A549 (cell line): ENCODE results near the gene LRCH1. TPM values are rescaled to one million over a fixed set of nuclear protein-coding genes. Genes with fewer than 3 reads are reported as not detected.

Source experiments
- ATAC-seq, 2 experiments: fragments of 200-7000 bp in 1 of 2; fragments of >200 bp in 1 of 2; cut with Nextera tagmentation in 1 of 2; cut with Tn5 transposase in 1 of 2; 3 replicates each; pipeline versions ENCODE4 v1.8.0 to v1.9.1; 2018 to 2020; ENCODE audit warnings: mild to moderate bottlenecking in 1 of 2, moderate library complexity in 1 of 2
- CTCF ChIA-PET: fragments of 300-600 bp; sonication (Branson Sonifier 250); formaldehyde crosslinking; extraction: SDS; loops from one replicate; lab custom pipeline; 2021; ENCODE audit warnings: antibody characterized with exemption, inconsistent platforms; lab: Yijun Ruan, JAX
- POLR2A ChIA-PET: fragments of 350-600 bp; formaldehyde crosslinking; extraction: SDS; loops from one replicate; lab custom pipeline; 2021; ENCODE audit warnings: antibody characterized with exemption, inconsistent platforms; lab: Yijun Ruan, JAX
- DNase-seq, 2 experiments: peaks; one replicate each; pipeline versions ENCODE4 v3.0.0 to v3.0.0-alpha.2; 2011 to 2016; ENCODE audit warnings: low read depth in 1 of 2, low spot score in 1 of 2
- FAIRE-seq: peaks from 2 replicates; lab custom pipeline; 2011; peaks lifted over from hg19 to GRCh38; lab: Jason Lieb, UNC
- H3K27ac ChIP-seq, 2 experiments: fragments of >200 bp; sonication (Bioruptor Twin); formaldehyde crosslinking; 3 replicates each; pipeline ENCODE4 v1.5.1; 2016 to 2017
- H3K4me1 ChIP-seq: fragments of >200 bp; sonication (Bioruptor Twin); formaldehyde crosslinking; 3 replicates; pipeline ENCODE4 v1.6.1; 2016
- H3K4me2 ChIP-seq: fragments of >200 bp; sonication (Bioruptor Twin); formaldehyde crosslinking; 3 replicates; pipeline ENCODE4 v1.6.1; 2016
- H3K4me3 ChIP-seq: fragments of >200 bp; sonication (Bioruptor Twin); formaldehyde crosslinking; 3 replicates; pipeline ENCODE4 v1.5.1; 2016
- H3K9me3 ChIP-seq: fragments of >200 bp; sonication (Bioruptor Twin); formaldehyde crosslinking; 3 replicates; pipeline ENCODE4 v1.6.1; 2016
- CBX2 ChIP-seq: fragments of 200-600 bp; sonication (generic); IDR thresholded peaks from 2 replicates; pipeline ENCODE4 v1.6.1; 2016; ENCODE audit warnings: low read depth, mild to moderate bottlenecking, borderline replicate concordance
- CBX8 ChIP-seq: fragments of 200-600 bp; sonication (generic); IDR thresholded peaks from 2 replicates; pipeline ENCODE4 v1.6.1; 2016
- CTCF ChIP-seq: fragments of >200 bp; sonication (Bioruptor Twin); formaldehyde crosslinking; IDR thresholded peaks from 3 replicates; pipeline ENCODE4 v1.5.1; 2016
- EHF ChIP-seq: fragments of 250-450 bp; sonication (Bioruptor Pico); IDR thresholded peaks from 2 replicates; pipeline ENCODE4 v1.5.0; 2020; ENCODE audit warnings: mild to moderate bottlenecking
- ELK1 ChIP-seq: fragments of 150-350 bp; IDR thresholded peaks from 2 replicates; pipeline ENCODE4 v1.6.1; 2014; ENCODE audit warnings: low read depth, mild to moderate bottlenecking, low read length
- FOXS1 ChIP-seq: fragments of 250-450 bp; sonication (Bioruptor Pico); IDR thresholded peaks from 2 replicates; pipeline ENCODE4 v1.5.0; 2020; ENCODE audit warnings: mild to moderate bottlenecking, moderate library complexity
- HES2 ChIP-seq: fragments of >200 bp; sonication (Bioruptor Twin); formaldehyde crosslinking; IDR thresholded peaks from 2 replicates; pipeline ENCODE4 v1.6.1; 2016
- HEYL ChIP-seq: fragments of 250-450 bp; sonication (Bioruptor Pico); IDR thresholded peaks from 2 replicates; pipeline ENCODE4 v1.8.0; 2021; ENCODE audit warnings: mild to moderate bottlenecking, moderate library complexity
- HMGXB4 ChIP-seq: fragments of 250-450 bp; sonication (Bioruptor Pico); IDR thresholded peaks from 2 replicates; pipeline ENCODE4 v1.5.0; 2021; ENCODE audit warnings: mild to moderate bottlenecking, moderate library complexity, borderline replicate concordance
- HOXB5 ChIP-seq: fragments of 250-450 bp; sonication (Bioruptor Pico); IDR thresholded peaks from 2 replicates; pipeline ENCODE4 v1.5.0; 2020; ENCODE audit warnings: mild to moderate bottlenecking, moderate library complexity
- JUN ChIP-seq, 2 experiments: fragments of >200 bp; sonication (Bioruptor Twin); formaldehyde crosslinking; IDR thresholded peaks; 2 replicates in 1 of 2; 3 replicates in 1 of 2; pipeline ENCODE4 v1.6.1; 2016 to 2017
- JUNB ChIP-seq: fragments of >200 bp; sonication (Bioruptor Twin); formaldehyde crosslinking; IDR thresholded peaks from 2 replicates; pipeline ENCODE4 v1.6.1; 2016
- MAFK ChIP-seq: fragments of 450-650 bp; IDR thresholded peaks from 2 replicates; pipeline ENCODE4 v1.6.1; 2014; ENCODE audit not compliant: partially characterized antibody
- MAX ChIP-seq: IDR thresholded peaks from 2 replicates; pipeline ENCODE4 v1.6.1; 2012
- PBX3 ChIP-seq: IDR thresholded peaks from 2 replicates; pipeline ENCODE4 v1.6.1; 2012
- POLR2A ChIP-seq: IDR thresholded peaks from 2 replicates; pipeline ENCODE4 v1.6.1; 2012; ENCODE audit warnings: mild to moderate bottlenecking, low read length
- RAD21 ChIP-seq, 2 experiments: fragments of >200 bp in 1 of 2; sonication (Bioruptor Twin) in 1 of 2; formaldehyde crosslinking in 1 of 2; IDR thresholded peaks in 1 of 2; conservative IDR thresholded peaks in 1 of 2; 2 replicates in 1 of 2; 3 replicates in 1 of 2; pipeline ENCODE4 v1.6.1; 2012 to 2018; ENCODE audit warnings: inconsistent platforms in 1 of 2
- SMC3 ChIP-seq: fragments of >200 bp; sonication (Bioruptor Twin); formaldehyde crosslinking; IDR thresholded peaks from 3 replicates; pipeline ENCODE4 v1.6.1; 2018; ENCODE audit warnings: inconsistent platforms
- TFCP2L1 ChIP-seq: fragments of 250-450 bp; sonication (Bioruptor Pico); IDR thresholded peaks from 2 replicates; pipeline ENCODE4 v1.5.0; 2021; ENCODE audit warnings: mild to moderate bottlenecking
- ZFP36 ChIP-seq: fragments of 450-650 bp; IDR thresholded peaks from 2 replicates; pipeline ENCODE4 v1.6.1; 2014; ENCODE audit warnings: borderline replicate concordance; ENCODE audit not compliant: partially characterized antibody
- WGBS: methylation state at CpG from one replicate; pipeline ENCODE4 v1.1.6; 2017; ENCODE audit errors: missing lambda C conversion rate; 5-methylcytosine and 5-hydroxymethylcytosine counted together
- polyA minus RNA-seq: library from RNA; depleted of rRNA, polyadenylated mRNA; stranded (reverse); fragments of >200 nt; gene quantifications from 2 replicates; pipeline ENCODE4 v1.2.3, GENCODE V29; 2011; rRNA and poly(A)+ RNA removed
- polyA plus RNA-seq, 4 experiments: library from polyadenylated mRNA; depleted of rRNA in 3 of 4; stranded (reverse); fragments of >200 nt; fragmentation: RNase III in 1 of 4; extraction: RNeasy Plus Mini Kit Qiagen cat#74134 plus additional on column Dnase treatment in 1 of 4; gene quantifications; 2 replicates in 3 of 4; 3 replicates in 1 of 4; pipeline ENCODE4 v1.2.3, GENCODE V29; 2011 to 2017

The LRCH1 gene
- 16.4 and 21.9 TPM in 2 replicates for polyA plus RNA-seq (2011; rRNA removed)
- 3.6 and 4.2 TPM in 2 replicates for polyA plus RNA-seq (2012; cell fraction: cytosol; rRNA removed)
- 3.3 and 4.3 TPM in 2 replicates for polyA plus RNA-seq (2012; cell fraction: nucleus; rRNA removed)
- polyA plus RNA-seq (2017; fragmentation: RNase III; extraction: RNeasy Plus Mini Kit Qiagen cat#74134 plus additional on column Dnase treatment) = 7.4 to 8.5 TPM (median 8.2 TPM) in 3 replicates
- 18.7 and 19.8 TPM in 2 replicates for polyA minus RNA-seq

GRCh38 chr13:46552889-46553520, at the start of gene LRCH1:
Gene LRCH1 (plus strand): TSS chr13:46553170. CDS start chr13:46553397, 227 bp downstream.
- DNase-seq = peak; percentile 66 to 87
- peaks cover 27% of the 10 kb centered on the region for H3K4me1 ChIP-seq
- peak; percentile 87 to 91 for ATAC-seq
- CTCF ChIA-PET = interaction anchor here (1.2 to 3.8 kb wide), 9 partner anchors 32 to 167 kb away, joined by 3 to 63 read pairs (median 6); no protein-coding TSS in a partner anchor
- WGBS = 1% methylated on average over 16 of the region's 66 CpGs
- peak within 1 kb of the TSS; percentile 89 to 95 for H3K27ac ChIP-seq
- POLR2A ChIA-PET = no interaction called here
- FAIRE-seq = no peak
- peak within 1 kb of the TSS; percentile 92 for H3K4me3 ChIP-seq
- H3K4me2 ChIP-seq = peak within 1 kb of the TSS; percentile 85
- TF ChIP-seq SMC3 = peak; percentile 24; the same call in 1 of the 3 replicates
- TF ChIP-seq ZFP36 = no peak
- TF ChIP-seq FOXS1 (CRISPR knock-in tag) = no peak
- peak in 1 of 2 experiments; percentile 16; a peak in 1 of 5 replicates for TF ChIP-seq RAD21 (conservative IDR thresholded peaks at IDR 0.05 in 1 of 2, IDR thresholded peaks at IDR 0.05 in 1 of 2)
- TF ChIP-seq JUNB = no peak
- no peak for TF ChIP-seq EHF (CRISPR knock-in tag)
- TF ChIP-seq HMGXB4 = no peak
- TF ChIP-seq MAX = no peak
- TF ChIP-seq JUN (IDR thresholded peaks at IDR 0.05) = 0 out of 5 replicates have a peak, but pooled peaks of 1 of the 2 experiments have one; percentile 40
- TF ChIP-seq PBX3 = no peak
- peak; percentile 22; the same call in 1 of the 2 replicates for TF ChIP-seq POLR2A
- no peak for TF ChIP-seq HOXB5 (CRISPR knock-in tag)
- TF ChIP-seq CBX8 = no peak
- H3K9me3 ChIP-seq = no peaks in the 10 kb centered on the region

- no peak for FAIRE-seq
- 66% methylated on average over 2 of the region's 2 CpGs for WGBS
- H3K4me1 ChIP-seq = no peaks in the 10 kb centered on the region
- no peak for ATAC-seq
- no peak overlapping the region for H3K4me2 ChIP-seq
- H3K9me3 ChIP-seq = no peaks in the 10 kb centered on the region
- ChIA-PET POLR2A (no interaction called here), CTCF (interaction anchor here (0.7 to 1.5 kb wide), 2 partner anchors 217 to 487 kb away, joined by 3 to 4 read pairs; no protein-coding TSS in a partner anchor)
- no peak for DNase-seq
- TF ChIP-seq FOXS1 (CRISPR knock-in tag) = no peak
- no peak for TF ChIP-seq HES2
- TF ChIP-seq MAFK = no peak
- no peak overlapping the region for H3K4me3 ChIP-seq
- H3K27ac ChIP-seq = no peak overlapping the region
These were observed 48.9 kb upstream of the LRCH1 start for GRCh38 chr13:46504036-46504435.

- DNase-seq (no peak), ATAC-seq (no peak), FAIRE-seq (no peak)
- no peaks in the 10 kb centered on the region for H3K4me1 ChIP-seq
- TF ChIP-seq HEYL (CRISPR knock-in tag) = no peak
- TF ChIP-seq TFCP2L1 (CRISPR knock-in tag) = no peak
- no peak for TF ChIP-seq CTCF
- no peak for TF ChIP-seq CBX2
- TF ChIP-seq ELK1 = no peak
- H3K27ac ChIP-seq = no peak overlapping the region
- no peak overlapping the region for H3K4me2 ChIP-seq
- WGBS = 0% methylated on average over 1 of the region's 1 CpG
- CTCF ChIA-PET = no interaction called here
- H3K4me3 ChIP-seq = no peak overlapping the region
- H3K9me3 ChIP-seq = no peaks in the 10 kb centered on the region
- POLR2A ChIA-PET = no interaction called here
These were observed 45.0 kb upstream of the LRCH1 start for GRCh38 chr13:46507981-46508380.
